ENCODE results near the gene RABGAP1L. TPM values are rescaled to one million over a fixed set of nuclear protein-coding genes. Genes with fewer than 3 reads are reported as not detected.

Gene RABGAP1L
- total RNA-seq, 1 experiment from 2014 or later = 57.4 TPM

DNA sequence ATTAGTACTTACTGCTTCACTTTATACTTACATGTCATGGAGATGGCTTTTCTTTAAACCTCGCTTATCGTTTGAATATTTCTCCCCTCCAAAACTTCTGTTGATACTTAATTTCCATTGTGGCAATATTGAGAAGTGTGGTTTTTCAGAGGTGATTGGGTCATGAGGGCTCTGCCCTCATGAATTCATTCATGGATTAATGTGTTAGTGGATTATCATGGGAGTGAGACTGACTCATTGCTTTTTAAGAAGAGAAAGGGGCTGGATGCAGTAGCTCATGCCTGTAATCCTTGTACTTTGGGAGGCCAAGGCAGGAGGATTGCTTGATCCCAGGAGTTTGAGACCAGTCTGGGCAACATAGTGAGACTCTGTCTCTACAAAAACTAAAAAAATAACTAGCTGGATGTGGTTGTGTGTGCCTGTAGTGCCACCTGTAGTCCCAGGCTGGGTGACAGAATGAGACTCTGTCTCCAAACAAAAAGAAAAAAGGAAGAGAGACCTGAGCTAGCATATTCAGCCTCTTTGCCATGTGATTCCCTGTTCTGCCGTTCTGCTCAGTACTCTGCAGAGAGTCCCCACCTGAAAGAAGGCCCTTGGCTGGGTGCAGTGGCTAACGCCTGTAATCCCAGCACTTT lies 30.2 kb downstream of the RABGAP1L start:
- BruUV-seq (replicated peaks) = no TSS peak
- no peaks in the 10 kb centered on the region for H3K36me3 ChIP-seq (ENCODE audit: low read depth)
- no peaks in the 10 kb centered on the region for H3K79me2 ChIP-seq (ENCODE audit: low read depth)
- POLR2A ChIA-PET (ENCODE audit: unreplicated experiment) = no interaction called here
- CTCF ChIA-PET = no interaction called here
- 0 out of 2 replicates have a peak, but pooled peaks cover 4% of the 10 kb centered on the region for H3F3A ChIP-seq (ENCODE audit: insufficient read depth, low read depth)
- no peaks in the 10 kb centered on the region for H3K4me1 ChIP-seq (replicated peaks; ENCODE audit: insufficient read depth)
- intact Hi-C loops (cut with micrococcal nuclease; ENCODE audit: unreplicated experiment) = no loop called here
- DNase-seq = no peak
- H3K4me3 ChIP-seq = no peak overlapping the region
- H3K27me3 ChIP-seq (ENCODE audit: insufficient read depth, low read depth) = no peaks in the 10 kb centered on the region
- peaks cover 4% of the 10 kb centered on the region; the same call in 1 of the 2 replicates for H3K9me3 ChIP-seq (ENCODE audit: insufficient read depth, low read depth)
- no peak overlapping the region for H3K4me2 ChIP-seq
- TF ChIP-seq EZH2 (IDR thresholded peaks at IDR 0.05; ENCODE audit: low read depth) = no peak
- TF ChIP-seq, protein P1, sequence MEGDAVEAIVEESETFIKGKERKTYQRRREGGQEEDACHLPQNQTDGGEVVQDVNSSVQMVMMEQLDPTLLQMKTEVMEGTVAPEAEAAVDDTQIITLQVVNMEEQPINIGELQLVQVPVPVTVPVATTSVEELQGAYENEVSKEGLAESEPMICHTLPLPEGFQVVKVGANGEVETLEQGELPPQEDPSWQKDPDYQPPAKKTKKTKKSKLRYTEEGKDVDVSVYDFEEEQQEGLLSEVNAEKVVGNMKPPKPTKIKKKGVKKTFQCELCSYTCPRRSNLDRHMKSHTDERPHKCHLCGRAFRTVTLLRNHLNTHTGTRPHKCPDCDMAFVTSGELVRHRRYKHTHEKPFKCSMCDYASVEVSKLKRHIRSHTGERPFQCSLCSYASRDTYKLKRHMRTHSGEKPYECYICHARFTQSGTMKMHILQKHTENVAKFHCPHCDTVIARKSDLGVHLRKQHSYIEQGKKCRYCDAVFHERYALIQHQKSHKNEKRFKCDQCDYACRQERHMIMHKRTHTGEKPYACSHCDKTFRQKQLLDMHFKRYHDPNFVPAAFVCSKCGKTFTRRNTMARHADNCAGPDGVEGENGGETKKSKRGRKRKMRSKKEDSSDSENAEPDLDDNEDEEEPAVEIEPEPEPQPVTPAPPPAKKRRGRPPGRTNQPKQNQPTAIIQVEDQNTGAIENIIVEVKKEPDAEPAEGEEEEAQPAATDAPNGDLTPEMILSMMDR (conservative IDR thresholded peaks at IDR 0.05) = no peak
- no peaks in the 10 kb centered on the region for H3K9me2 ChIP-seq (ENCODE audit: insufficient read depth)
- no peak overlapping the region for H2AFZ ChIP-seq
- no peaks in the 10 kb centered on the region for H4K20me1 ChIP-seq (ENCODE audit: insufficient read depth)
- H3K27ac ChIP-seq = no peak overlapping the region

DNA sequence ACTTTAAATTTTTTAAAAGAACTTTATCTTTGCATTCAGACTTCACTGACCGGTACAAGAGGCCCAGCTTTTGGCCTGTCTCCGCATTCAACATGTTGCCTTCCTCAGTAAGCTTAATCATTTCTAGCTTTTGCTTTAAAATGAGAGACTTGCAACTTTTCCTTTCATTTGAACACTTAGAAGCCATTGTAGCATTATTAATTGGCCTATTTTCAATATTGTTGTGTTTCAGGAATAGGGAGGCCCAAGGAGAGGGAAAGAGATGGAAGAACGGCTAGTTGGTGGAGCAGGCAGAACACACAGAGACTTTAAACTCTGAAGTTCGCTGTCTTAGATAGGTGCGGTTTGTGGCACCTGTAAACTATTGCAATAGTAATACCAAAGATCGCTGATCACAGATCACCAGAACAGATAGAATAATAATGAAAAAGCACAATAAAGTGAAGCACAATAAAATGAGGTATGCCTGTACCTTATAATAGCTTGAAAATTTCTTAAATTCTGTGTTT lies 31.4 kb downstream of the RABGAP1L start:
- H3K36me3 ChIP-seq (ENCODE audit: low read depth) = no peaks in the 10 kb centered on the region
- H3K4me3 ChIP-seq = no peak overlapping the region
- H3K9me3 ChIP-seq (ENCODE audit: insufficient read depth, low read depth) = peaks cover 4% of the 10 kb centered on the region; the same call in 1 of the 2 replicates
- CTCF ChIA-PET = no interaction called here
- no peaks in the 10 kb centered on the region for H4K20me1 ChIP-seq (ENCODE audit: insufficient read depth)
- no peak for TF ChIP-seq EZH2 (IDR thresholded peaks at IDR 0.05; ENCODE audit: low read depth)
- TF ChIP-seq, protein P1 (conservative IDR thresholded peaks at IDR 0.05) = no peak
- no peaks in the 10 kb centered on the region for H3K27me3 ChIP-seq (ENCODE audit: insufficient read depth, low read depth)
- no peaks in the 10 kb centered on the region for H3K9me2 ChIP-seq (ENCODE audit: insufficient read depth)
- intact Hi-C loops (cut with micrococcal nuclease; ENCODE audit: unreplicated experiment) = no loop called here
- H2AFZ ChIP-seq = no peak overlapping the region
- H3K79me2 ChIP-seq (ENCODE audit: low read depth) = no peaks in the 10 kb centered on the region
- H3K4me2 ChIP-seq = no peak overlapping the region
- 0 out of 2 replicates have a peak, but pooled peaks cover 4% of the 10 kb centered on the region for H3F3A ChIP-seq (ENCODE audit: insufficient read depth, low read depth)
- BruUV-seq (replicated peaks) = no TSS peak
- no peak for DNase-seq
- no peak overlapping the region for H3K27ac ChIP-seq
- H3K4me1 ChIP-seq (replicated peaks; ENCODE audit: insufficient read depth) = no peaks in the 10 kb centered on the region
- POLR2A ChIA-PET (ENCODE audit: unreplicated experiment) = no interaction called here

DNA sequence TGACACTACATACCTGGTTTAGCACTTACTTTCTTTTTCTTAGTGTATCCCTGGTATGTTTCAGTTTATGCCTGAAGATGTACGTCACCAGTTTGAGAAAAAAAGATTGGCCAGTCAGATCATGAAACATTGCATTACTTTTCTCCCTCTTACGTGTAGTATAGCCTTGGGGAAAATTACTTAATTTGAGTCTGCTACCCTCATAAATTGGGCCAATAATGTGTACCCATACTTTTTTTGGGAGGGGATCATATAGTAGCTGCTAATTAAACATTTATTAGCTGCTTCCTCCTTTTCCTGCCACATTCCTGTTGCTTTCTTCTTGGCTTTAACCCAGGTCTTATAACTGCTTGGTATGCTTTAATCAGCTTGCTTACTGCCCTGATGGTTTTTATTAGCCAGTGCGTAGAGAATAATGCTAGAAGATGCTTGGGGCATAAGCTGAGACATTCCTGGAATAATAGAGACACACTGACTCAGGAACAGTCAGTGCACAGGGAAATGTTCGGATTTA lies 32.1 kb downstream of the RABGAP1L start:
- TF ChIP-seq EZH2 (IDR thresholded peaks at IDR 0.05; ENCODE audit: low read depth) = no peak
- TF ChIP-seq, protein P1 (conservative IDR thresholded peaks at IDR 0.05) = no peak
- Histone ChIP-seq H3K9me2 (ENCODE audit: insufficient read depth) (no peaks in the 10 kb centered on the region), H3K4me2 (no peak overlapping the region), H3K27me3 (ENCODE audit: insufficient read depth, low read depth) (no peaks in the 10 kb centered on the region), H2AFZ (no peak overlapping the region), H3K4me3 (no peak overlapping the region), H3K9me3 (ENCODE audit: insufficient read depth, low read depth) (peaks cover 4% of the 10 kb centered on the region; the same call in 1 of the 2 replicates), H3K27ac (no peak overlapping the region; the same call in 1 of the 2 replicates), H3F3A (ENCODE audit: insufficient read depth, low read depth) (0 out of 2 replicates have a peak, but pooled peaks cover 4% of the 10 kb centered on the region), H4K20me1 (ENCODE audit: insufficient read depth) (no peaks in the 10 kb centered on the region), H3K4me1 (replicated peaks; ENCODE audit: insufficient read depth) (no peaks in the 10 kb centered on the region), H3K36me3 (ENCODE audit: low read depth) (no peaks in the 10 kb centered on the region), H3K79me2 (ENCODE audit: low read depth) (no peaks in the 10 kb centered on the region)
- POLR2A ChIA-PET (ENCODE audit: unreplicated experiment) = no interaction called here
- CTCF ChIA-PET = no interaction called here
- intact Hi-C loops (cut with micrococcal nuclease; ENCODE audit: unreplicated experiment) = no loop called here
- no peak for DNase-seq
- no TSS peak for BruUV-seq (replicated peaks)
